GM23248 (cell line): ENCODE data around the gene NOS1AP. TPM values are rescaled to one million over a fixed set of nuclear protein-coding genes. Genes with fewer than 3 reads are reported as not detected.

Experiments
- DNase-seq: peaks from one replicate; pipeline ENCODE4 v3.0.0-alpha.2; 2015
- H2AFZ ChIP-seq: fragments of 200-600 bp; sonication (generic); 2 replicates; pipeline ENCODE4 v1.6.1; 2016; ENCODE audit warnings: antibody characterized with exemption
- H3F3A ChIP-seq: fragments of 200-600 bp; sonication (generic); 2 replicates; pipeline ENCODE4 v1.6.1; 2016; ENCODE audit warnings: mild to moderate bottlenecking, antibody characterized with exemption, mixed run types; ENCODE audit not compliant: insufficient read depth
- H3K27ac ChIP-seq: fragments of 200-600 bp; sonication (generic); 2 replicates; pipeline ENCODE4 v1.5.1; 2016; ENCODE audit warnings: mild to moderate bottlenecking
- H3K27me3 ChIP-seq: fragments of 200-600 bp; sonication (generic); replicated peaks from 2 replicates; pipeline ENCODE4 v1.6.1; 2016; ENCODE audit warnings: mild to moderate bottlenecking; ENCODE audit not compliant: insufficient read depth
- H3K36me3 ChIP-seq: fragments of 200-600 bp; sonication (generic); 2 replicates; pipeline ENCODE4 v1.6.1; 2016; ENCODE audit warnings: low read depth, mild to moderate bottlenecking
- H3K4me1 ChIP-seq: fragments of 200-600 bp; sonication (generic); 2 replicates; pipeline ENCODE4 v1.6.1; 2016; ENCODE audit warnings: mild to moderate bottlenecking; ENCODE audit not compliant: insufficient read depth
- H3K4me2 ChIP-seq: fragments of 200-600 bp; sonication (generic); one replicate; pipeline ENCODE4 v1.6.1; 2016; ENCODE audit warnings: mild to moderate bottlenecking; ENCODE audit not compliant: unreplicated experiment
- H3K4me3 ChIP-seq: fragments of 200-600 bp; sonication (generic); 2 replicates; pipeline ENCODE4 v1.5.1; 2016; ENCODE audit warnings: mild to moderate bottlenecking
- H3K79me2 ChIP-seq: fragments of 200-600 bp; sonication (generic); 2 replicates; pipeline ENCODE4 v1.6.1; 2016; ENCODE audit warnings: mild to moderate bottlenecking; ENCODE audit not compliant: insufficient read depth
- H3K9ac ChIP-seq: fragments of 200-600 bp; sonication (generic); 2 replicates; pipeline ENCODE4 v1.6.1; 2016; ENCODE audit warnings: mild to moderate bottlenecking
- H3K9me2 ChIP-seq: fragments of 200-600 bp; sonication (generic); 2 replicates; pipeline ENCODE4 v1.6.1; 2016; ENCODE audit warnings: mixed run types, mild to moderate bottlenecking, moderate library complexity; ENCODE audit not compliant: insufficient read depth
- H3K9me3 ChIP-seq: fragments of 200-600 bp; sonication (generic); one replicate; pipeline ENCODE4 v1.6.1; 2017; ENCODE audit warnings: low read depth
- H4K20me1 ChIP-seq: fragments of 200-600 bp; sonication (generic); 2 replicates; pipeline ENCODE4 v1.6.0; 2016; ENCODE audit not compliant: insufficient read depth
- EZH2 ChIP-seq: fragments of 200-600 bp; sonication (generic); IDR thresholded peaks from 2 replicates; pipeline ENCODE4 v1.6.1; 2018; ENCODE audit warnings: antibody characterized with exemption, mild to moderate bottlenecking; ENCODE audit not compliant: insufficient read depth, poor library complexity, severe bottlenecking
- EZH2phosphoT487 ChIP-seq: fragments of 200-600 bp; sonication (generic); IDR thresholded peaks from 2 replicates; pipeline ENCODE4 v1.6.1; 2018; ENCODE audit warnings: antibody characterized with exemption, moderate library complexity, mild to moderate bottlenecking, low read depth; ENCODE audit not compliant: insufficient read depth
- WGBS, 2 experiments: methylation state at CpG; one replicate each; pipeline ENCODE4 v1.1.6; 2015 to 2017; ENCODE audit warnings: low lambda C conversion rate in 2 of 2, low coverage in 1 of 2; ENCODE audit errors: missing lambda C conversion rate in 2 of 2; 5-methylcytosine and 5-hydroxymethylcytosine counted together
- in situ Hi-C: fragments of 300-500 bp; cut with MboI; formaldehyde crosslinking; loops from 2 replicates; pipeline ENCODE4 v1.15.0; 2020
- polyA plus RNA-seq: library from polyadenylated mRNA; unstranded; fragments of >200 nt; fragmentation: Nextera tagmentation; extraction: Ambion mirVana; gene quantifications from 2 replicates; pipeline ENCODE4 v1.2.1, GENCODE V29; 2016
- total RNA-seq: library from RNA; depleted of rRNA; stranded (reverse); fragments of >200 nt; shearing (Covaris generic); gene quantifications from 2 replicates; pipeline ENCODE4 v1.2.3, GENCODE V29; 2014

The NOS1AP gene
- total and polyA plus RNA-seq, 2 experiments from 2014 or later, result 0.18 TPM; not detected in 1

- H3K36me3 ChIP-seq, result no peaks in the 10 kb centered on the region
Measured at GRCh38 chr1:162406811-162407210, 337.3 kb downstream of the NOS1AP start.

GRCh38 chr1:162407539-162407938 is 338.0 kb downstream of the NOS1AP start:
- no peaks in the 10 kb centered on the region for H3K9me2 ChIP-seq
- peaks cover 38% of the 10 kb centered on the region for H3K4me1 ChIP-seq
- H3K9ac ChIP-seq, result no peak overlapping the region
- 100% methylated on average over 1 of the region's 1 CpG for WGBS, 2 experiments
- no peak overlapping the region for H3K4me3 ChIP-seq
- no peaks in the 10 kb centered on the region for H4K20me1 ChIP-seq
- H2AFZ ChIP-seq, result no peak overlapping the region
- H3K79me2 ChIP-seq, result no peaks in the 10 kb centered on the region
- in situ Hi-C loops, result no loop called here
- no peaks in the 10 kb centered on the region for H3K36me3 ChIP-seq
- H3K4me2 ChIP-seq, result no peak overlapping the region
- H3K27ac ChIP-seq, result no peak overlapping the region
- H3K27me3 ChIP-seq, result no peaks in the 10 kb centered on the region
- no peaks in the 10 kb centered on the region for H3K9me3 ChIP-seq
- no peak for DNase-seq
- peaks cover 11% of the 10 kb centered on the region for H3F3A ChIP-seq
- TF ChIP-seq EZH2 (no peak), EZH2phosphoT487 (no peak)

More at GRCh38 chr1:162406811-162407210, 337.3 kb downstream of the NOS1AP start:
- H3K79me2 ChIP-seq, result no peaks in the 10 kb centered on the region
- H3K4me3 ChIP-seq, result no peak overlapping the region
- no peak overlapping the region for H3K9ac ChIP-seq
- in situ Hi-C loops, result no loop called here
- 68 to 70% methylated on average over 2 of the region's 2 CpGs for WGBS, 2 experiments
- no peak overlapping the region for H3K4me2 ChIP-seq
- H3K4me1 ChIP-seq, result peaks cover 34% of the 10 kb centered on the region
- H3K9me2 ChIP-seq, result no peaks in the 10 kb centered on the region
- no peaks in the 10 kb centered on the region for H3K9me3 ChIP-seq
- no peaks in the 10 kb centered on the region for H3K27me3 ChIP-seq
- peak; percentile 24 for DNase-seq
- no peak overlapping the region for H2AFZ ChIP-seq
- no peaks in the 10 kb centered on the region for H4K20me1 ChIP-seq
- no peak for TF ChIP-seq EZH2phosphoT487
- TF ChIP-seq EZH2, result no peak
- peaks cover 11% of the 10 kb centered on the region for H3F3A ChIP-seq
- H3K27ac ChIP-seq, result no peak overlapping the region

- H3F3A ChIP-seq, result no peaks in the 10 kb centered on the region
- no peak for TF ChIP-seq EZH2phosphoT487
- TF ChIP-seq EZH2, result no peak
- H3K36me3 ChIP-seq, result no peaks in the 10 kb centered on the region
- H3K9me2 ChIP-seq, result no peaks in the 10 kb centered on the region
- H3K79me2 ChIP-seq, result no peaks in the 10 kb centered on the region
- peak; percentile 57 for DNase-seq
- H3K9ac ChIP-seq, result no peak within 1 kb of the TSS
- no peak within 1 kb of the TSS for H3K4me2 ChIP-seq
- H3K4me1 ChIP-seq, result peaks cover 10% of the 10 kb centered on the region
- no peak within 1 kb of the TSS for H3K27ac ChIP-seq
- no peaks in the 10 kb centered on the region for H3K9me3 ChIP-seq
- H3K27me3 ChIP-seq, result no peaks in the 10 kb centered on the region
- 69% methylated on average over 3 of the region's 3 CpGs for WGBS, 2 experiments
- no peaks in the 10 kb centered on the region for H4K20me1 ChIP-seq
- no peak within 1 kb of the TSS for H3K4me3 ChIP-seq
- in situ Hi-C loops, result no loop called here
- no peak within 1 kb of the TSS for H2AFZ ChIP-seq
Measured at GRCh38 chr1:162412002-162412401, 342.5 kb downstream of the NOS1AP start, which contains the start of gene SH2D1B. Gene SH2D1B (minus strand): TSS chr1:162412136. CDS start chr1:162412016, 120 bp downstream.

- Histone ChIP-seq H3K79me2 (no peaks in the 10 kb centered on the region), H3K36me3 (no peaks in the 10 kb centered on the region), H3K9me2 (no peaks in the 10 kb centered on the region), H2AFZ (no peak overlapping the region), H3K27me3 (no peaks in the 10 kb centered on the region), H3K4me1 (peaks cover 8% of the 10 kb centered on the region; the same call in 1 of the 2 replicates), H3K9ac (no peak overlapping the region), H3F3A (no peaks in the 10 kb centered on the region), H3K4me2 (no peak overlapping the region), H4K20me1 (no peaks in the 10 kb centered on the region), H3K27ac (no peak overlapping the region), H3K4me3 (no peak overlapping the region), H3K9me3 (no peaks in the 10 kb centered on the region)
- DNase-seq, result no peak
- TF ChIP-seq EZH2, result no peak
- TF ChIP-seq EZH2phosphoT487, result no peak
- in situ Hi-C loops, result no loop called here
Measured at GRCh38 chr1:162416215-162416614, 346.7 kb downstream of the NOS1AP start.

- no peaks in the 10 kb centered on the region for H4K20me1 ChIP-seq
- no peak overlapping the region for H3K4me3 ChIP-seq
- H3K4me2 ChIP-seq, result no peak overlapping the region
- no peaks in the 10 kb centered on the region for H3K9me3 ChIP-seq
- H3K9me2 ChIP-seq, result no peaks in the 10 kb centered on the region
- no peaks in the 10 kb centered on the region for H3K79me2 ChIP-seq
- no peak overlapping the region for H2AFZ ChIP-seq
- no peak for TF ChIP-seq EZH2
- no peak for TF ChIP-seq EZH2phosphoT487
- H3K4me1 ChIP-seq, result peaks cover 3% of the 10 kb centered on the region; the same call in 1 of the 2 replicates
- H3K27ac ChIP-seq, result no peak overlapping the region
- DNase-seq, result no peak
- H3K9ac ChIP-seq, result no peak overlapping the region
- H3K36me3 ChIP-seq, result no peaks in the 10 kb centered on the region
- in situ Hi-C loops, result no loop called here
- H3K27me3 ChIP-seq, result no peaks in the 10 kb centered on the region
- 63 to 69% methylated on average over 2 of the region's 2 CpGs for WGBS, 2 experiments
- H3F3A ChIP-seq, result no peaks in the 10 kb centered on the region
Measured at GRCh38 chr1:162416909-162417308, 347.4 kb downstream of the NOS1AP start.
